OCI-LY7 (cell line): Measurements from ENCODE around the gene TMEM45B. TPM values are rescaled to one million over a fixed set of nuclear protein-coding genes. Genes with fewer than 3 reads are reported as not detected.
"Not testable (repeated sequence)": the region's sequence is repeated elsewhere in the genome, so short reads cannot be mapped to it uniquely, and the experiment has no call there.

ENCODE experiments used
- BruUV-seq: library from RNA; stranded (reverse); fragments of 400-500 nt; replicated peaks from 2 replicates; lab custom pipeline; 2021; lab: Mats Ljungman, UMichigan
- CTCF ChIA-PET: fragments of 300-600 bp; sonication (Branson Sonifier 250); formaldehyde crosslinking; loops from one replicate; lab custom pipeline; 2022; ENCODE audit warnings: antibody characterized with exemption; ENCODE audit not compliant: unreplicated experiment; lab: Charles Lee
- POLR2A ChIA-PET: fragments of 300-600 bp; sonication (Branson Sonifier 250); formaldehyde crosslinking; loops from one replicate; lab custom pipeline; 2022; ENCODE audit warnings: antibody characterized with exemption; lab: Charles Lee
- DNase-seq: peaks from one replicate; pipeline ENCODE4 v3.0.0-alpha.2; 2015; ENCODE audit warnings: low spot score
- H2AFZ ChIP-seq: fragments of 200-600 bp; sonication (generic), shearing (Covaris generic); 2 replicates; pipeline ENCODE4 v1.6.1; 2014; ENCODE audit warnings: mild to moderate bottlenecking, antibody characterized with exemption, low read length, moderate library complexity
- H3K27ac ChIP-seq: fragments of 200-600 bp; sonication (generic); 2 replicates; pipeline ENCODE4 v1.5.1; 2014; ENCODE audit warnings: mixed run types, low read depth, mild to moderate bottlenecking, moderate library complexity, low read length, inconsistent platforms; ENCODE audit not compliant: poor library complexity, severe bottlenecking
- H3K36me3 ChIP-seq: fragments of 200-600 bp; sonication (generic); 2 replicates; pipeline ENCODE4 v1.6.1; 2014; ENCODE audit warnings: mild to moderate bottlenecking, antibody characterized with exemption, low read length, moderate library complexity, mixed read lengths; ENCODE audit not compliant: insufficient read depth
- H3K4me1 ChIP-seq: fragments of 200-600 bp; sonication (generic); 2 replicates; pipeline ENCODE4 v1.5.1; 2014; ENCODE audit warnings: mild to moderate bottlenecking, low read length; ENCODE audit not compliant: insufficient read depth, poor library complexity, severe bottlenecking
- H3K4me2 ChIP-seq: fragments of 200-600 bp; sonication (generic); 2 replicates; pipeline ENCODE4 v1.6.1; 2014; ENCODE audit warnings: mild to moderate bottlenecking, low read length
- H3K4me3 ChIP-seq: fragments of 200-600 bp; sonication (generic); 2 replicates; pipeline ENCODE4 v1.5.1; 2014; ENCODE audit warnings: mild to moderate bottlenecking, low read depth, low read length; ENCODE audit not compliant: poor library complexity, severe bottlenecking
- H3K79me2 ChIP-seq: fragments of 200-600 bp; sonication (generic); 2 replicates; pipeline ENCODE4 v1.6.1; 2016; ENCODE audit warnings: low read depth, mild to moderate bottlenecking, low read length, moderate library complexity, mixed read lengths; ENCODE audit not compliant: insufficient read depth
- H3K9me2 ChIP-seq: fragments of 200-600 bp; sonication (generic); 2 replicates; pipeline ENCODE4 v1.6.1; 2016; ENCODE audit warnings: mild to moderate bottlenecking, low read length, mixed read lengths; ENCODE audit not compliant: insufficient read depth
- H3K9me3 ChIP-seq: fragments of 200-600 bp; sonication (generic); 2 replicates; pipeline ENCODE4 v1.6.1; 2014; ENCODE audit warnings: mild to moderate bottlenecking, mixed run types, low read length, mixed read lengths
- H4K20me1 ChIP-seq: fragments of 200-600 bp; sonication (generic); 2 replicates; pipeline ENCODE4 v1.6.1; 2014; ENCODE audit warnings: mild to moderate bottlenecking, antibody characterized with exemption, low read length, moderate library complexity, mixed read lengths; ENCODE audit not compliant: insufficient read depth
- CTCF ChIP-seq: fragments of 200-600 bp; sonication (generic); conservative IDR thresholded peaks from 2 replicates; pipeline ENCODE4 v1.5.1; 2014; ENCODE audit warnings: mild to moderate bottlenecking, antibody characterized with exemption, low read length, moderate library complexity, mixed read lengths
- EZH2phosphoT487 ChIP-seq: fragments of 200-600 bp; sonication (generic); IDR thresholded peaks from 2 replicates; pipeline ENCODE4 v1.6.1; 2018; ENCODE audit warnings: low read depth, borderline replicate concordance, mild to moderate bottlenecking, mixed run types, antibody characterized with exemption, low read length, moderate library complexity, mixed read lengths
- intact Hi-C: fragments of 100-400 bp; cut with micrococcal nuclease; formaldehyde crosslinking; loops from one replicate; pipeline ENCODE4 v1.10.0; 2022; ENCODE audit not compliant: unreplicated experiment
- total RNA-seq, 2 experiments: library from RNA; depleted of rRNA in 1 of 2; stranded (reverse); fragments of >200 nt in 1 of 2; shearing (Covaris generic) in 1 of 2; gene quantifications; 2 replicates each; pipeline ENCODE4 v1.2.3, GENCODE V29; 2014 to 2022

The TMEM45B gene
- total RNA-seq, 2 experiments from 2014 or later: not detected

DNA sequence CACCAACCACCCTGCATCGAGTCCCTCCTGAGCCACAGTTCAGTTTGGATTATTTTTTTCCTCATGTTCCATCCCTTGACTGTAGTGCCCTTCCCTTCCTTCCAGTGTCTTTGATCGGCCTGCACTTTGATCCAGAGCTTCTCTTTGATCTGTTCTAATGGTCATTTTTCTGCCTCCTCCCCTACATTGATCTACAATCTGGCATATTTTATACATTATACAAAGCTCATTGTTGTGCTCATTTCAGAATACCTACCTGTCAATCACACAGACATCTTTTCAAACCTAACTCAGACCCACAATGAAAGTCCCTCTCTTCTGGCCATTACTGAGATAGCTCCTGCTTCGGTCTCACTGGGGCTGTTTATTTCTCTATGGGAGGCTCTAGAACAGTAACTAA is 8.2 kb downstream of the TMEM45B start:
- H4K20me1 ChIP-seq, H2AFZ ChIP-seq, BruUV-seq, H3K9me3 ChIP-seq, H3K4me3 ChIP-seq, CTCF ChIA-PET, intact Hi-C loops, H3K27ac ChIP-seq, H3K4me1 ChIP-seq, DNase-seq, H3K4me2 ChIP-seq, H3K9me2 ChIP-seq, H3K79me2 ChIP-seq, H3K36me3 ChIP-seq: not testable (repeated sequence)
- POLR2A ChIA-PET: interaction anchor here (0.6 kb wide), 2 partner anchors 24 to 706 kb away, joined by 3 read pairs; no protein-coding TSS in a partner anchor

DNA sequence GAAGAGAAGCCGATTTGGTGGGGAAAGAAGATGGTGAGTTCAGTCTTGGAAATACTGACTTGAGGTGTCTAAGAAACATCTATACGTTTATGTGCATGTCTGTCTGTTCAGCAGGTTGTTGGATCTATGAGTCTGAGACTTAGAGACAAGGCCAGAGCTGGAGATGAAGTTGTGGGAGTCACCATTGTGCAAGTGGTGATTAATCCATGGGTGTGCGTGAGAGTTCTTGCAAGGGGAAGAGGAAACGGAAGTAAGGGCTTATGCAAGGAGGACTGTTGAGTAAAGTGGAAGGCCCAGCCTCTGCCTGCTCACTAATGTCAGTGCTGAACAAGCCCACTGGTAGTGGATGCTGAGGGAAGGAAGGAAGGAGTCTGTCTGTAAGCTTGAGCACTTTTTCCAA is 9.7 kb downstream of the TMEM45B start:
- DNase-seq: no peak
- TF ChIP-seq CTCF (no peak), EZH2phosphoT487 (no peak)
- H2AFZ ChIP-seq: no peak overlapping the region
- H3K4me3 ChIP-seq: no peak overlapping the region
- H3K27ac ChIP-seq: no peak overlapping the region
- no peaks in the 10 kb centered on the region for H3K9me3 ChIP-seq
- no peak overlapping the region for H3K4me2 ChIP-seq
- no peaks in the 10 kb centered on the region for H4K20me1 ChIP-seq
- intact Hi-C loops: no loop called here
- no peaks in the 10 kb centered on the region for H3K4me1 ChIP-seq
- BruUV-seq: no TSS peak
- no peaks in the 10 kb centered on the region for H3K79me2 ChIP-seq
- POLR2A ChIA-PET: no interaction called here
- H3K9me2 ChIP-seq: no peaks in the 10 kb centered on the region
- H3K36me3 ChIP-seq: no peaks in the 10 kb centered on the region
- CTCF ChIA-PET: no interaction called here

GRCh38 chr11:129828301-129828836 is 12.7 kb downstream of the TMEM45B start:
- H3K9me3 ChIP-seq: no peaks in the 10 kb centered on the region
- no peaks in the 10 kb centered on the region for H3K36me3 ChIP-seq
- no peak for DNase-seq
- H3K79me2 ChIP-seq: no peaks in the 10 kb centered on the region
- H3K4me2 ChIP-seq: no peak overlapping the region
- H2AFZ ChIP-seq: no peak overlapping the region
- intact Hi-C loops: no loop called here
- CTCF ChIA-PET: no interaction called here
- no peaks in the 10 kb centered on the region for H4K20me1 ChIP-seq
- H3K27ac ChIP-seq: no peak overlapping the region
- H3K9me2 ChIP-seq: no peaks in the 10 kb centered on the region
- POLR2A ChIA-PET: no interaction called here
- no peaks in the 10 kb centered on the region for H3K4me1 ChIP-seq
- TF ChIP-seq CTCF (no peak), EZH2phosphoT487 (no peak)
- no TSS peak for BruUV-seq
- H3K4me3 ChIP-seq: no peak overlapping the region

GRCh38 chr11:129829497-129829896 is 13.8 kb downstream of the TMEM45B start:
- H3K79me2 ChIP-seq, DNase-seq, H4K20me1 ChIP-seq, H3K9me3 ChIP-seq, H3K4me3 ChIP-seq, H3K36me3 ChIP-seq, intact Hi-C loops, H2AFZ ChIP-seq, POLR2A ChIA-PET, CTCF ChIA-PET, H3K27ac ChIP-seq, BruUV-seq, H3K4me1 ChIP-seq, H3K4me2 ChIP-seq, H3K9me2 ChIP-seq: not testable (repeated sequence)

DNA sequence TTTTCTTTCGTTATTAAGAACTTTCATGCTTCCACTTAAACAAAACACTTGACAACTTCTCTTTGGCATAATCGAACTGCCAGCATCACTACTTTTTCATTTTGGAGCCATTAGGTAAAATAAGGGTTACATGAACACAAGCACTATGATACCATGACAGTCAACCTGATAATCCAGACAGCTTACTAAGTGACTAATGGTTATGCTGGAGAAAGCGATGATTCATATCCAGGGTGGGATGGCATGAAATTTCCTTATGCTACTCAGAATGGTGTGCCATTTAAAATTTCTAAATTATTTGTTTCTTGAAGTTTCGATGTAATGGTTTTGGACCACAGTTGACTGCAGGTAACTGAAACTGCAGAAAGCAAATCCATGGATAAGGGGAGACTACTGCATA is 15.6 kb downstream of the TMEM45B start:
- CTCF ChIA-PET: not testable (repeated sequence)

More for the DNA sequence above, 15.6 kb downstream of the TMEM45B start:
- H2AFZ ChIP-seq, H3K9me3 ChIP-seq, H3K79me2 ChIP-seq, H3K4me1 ChIP-seq, H4K20me1 ChIP-seq, DNase-seq, intact Hi-C loops, H3K4me3 ChIP-seq, H3K4me2 ChIP-seq, H3K9me2 ChIP-seq, POLR2A ChIA-PET, H3K27ac ChIP-seq, H3K36me3 ChIP-seq, BruUV-seq: not testable (repeated sequence)
